Mucosa of stomach (tissue), 1 donor: ENCODE results near the gene WDR75.

Experiments
- H3K27me3 ChIP-seq: one replicate; pipeline ENCODE4 v1.7.0; 2013; ENCODE audit warnings: mild to moderate bottlenecking, low read length; ENCODE audit not compliant: control insufficient read depth, insufficient read depth
- H3K36me3 ChIP-seq: one replicate; pipeline ENCODE4 v1.7.0; 2013; ENCODE audit warnings: low read length; ENCODE audit not compliant: control insufficient read depth, insufficient read depth
- H3K4me1 ChIP-seq: one replicate; pipeline ENCODE4 v1.7.0; 2013; ENCODE audit warnings: mild to moderate bottlenecking, low read length; ENCODE audit not compliant: control insufficient read depth, insufficient read depth
- H3K4me3 ChIP-seq: one replicate; pipeline ENCODE4 v1.7.0; 2013; ENCODE audit warnings: low read length
- H3K9ac ChIP-seq: one replicate; pipeline ENCODE4 v1.7.0; 2013; ENCODE audit warnings: mild to moderate bottlenecking, low read length, moderate library complexity
- H3K9me3 ChIP-seq: one replicate; pipeline ENCODE4 v1.7.0; 2013; ENCODE audit warnings: mild to moderate bottlenecking, low read length, moderate library complexity; ENCODE audit not compliant: control insufficient read depth
- donor health status: Pancreatic carcinoma.

WDR75 gene

GRCh38 chr2:189483571-189483970, 42.3 kb downstream of the WDR75 start:
- peaks cover 4% of the 10 kb centered on the region for H3K4me1 ChIP-seq

GRCh38 chr2:189483980-189484740, 42.9 kb downstream of the WDR75 start:
- Histone ChIP-seq H3K27me3 (no peaks in the 10 kb centered on the region), H3K4me3 (no peak overlapping the region), H3K4me1 (peaks cover 4% of the 10 kb centered on the region), H3K9me3 (no peaks in the 10 kb centered on the region), H3K36me3 (no peaks in the 10 kb centered on the region), H3K9ac (no peak overlapping the region)

More at GRCh38 chr2:189483571-189483970, 42.3 kb downstream of the WDR75 start:
- H3K9me3 ChIP-seq, result no peaks in the 10 kb centered on the region
- no peak overlapping the region for H3K9ac ChIP-seq
- H3K27me3 ChIP-seq, result no peaks in the 10 kb centered on the region
- H3K36me3 ChIP-seq, result no peaks in the 10 kb centered on the region
- H3K4me3 ChIP-seq, result no peak overlapping the region

GRCh38 chr2:189485146-189485545, 43.9 kb downstream of the WDR75 start:
- Histone ChIP-seq H3K4me1 (peaks cover under 1% of the 10 kb centered on the region), H3K36me3 (no peaks in the 10 kb centered on the region), H3K9ac (no peak overlapping the region), H3K4me3 (no peak overlapping the region), H3K27me3 (no peaks in the 10 kb centered on the region), H3K9me3 (no peaks in the 10 kb centered on the region)

- no peak overlapping the region for H3K4me3 ChIP-seq
- no peaks in the 10 kb centered on the region for H3K9me3 ChIP-seq
- H3K27me3 ChIP-seq, result no peaks in the 10 kb centered on the region
- H3K36me3 ChIP-seq, result no peaks in the 10 kb centered on the region
- H3K9ac ChIP-seq, result no peak overlapping the region
- H3K4me1 ChIP-seq, result no peaks in the 10 kb centered on the region
These were observed 45.0 kb downstream of the WDR75 start for GRCh38 chr2:189486237-189486770.

- Histone ChIP-seq H3K9ac (no peak overlapping the region), H3K4me1 (no peaks in the 10 kb centered on the region), H3K9me3 (no peaks in the 10 kb centered on the region), H3K4me3 (no peak overlapping the region), H3K36me3 (no peaks in the 10 kb centered on the region), H3K27me3 (no peaks in the 10 kb centered on the region)
These were observed 46.2 kb downstream of the WDR75 start for GRCh38 chr2:189487283-189488007.

GRCh38 chr2:189488008-189488310, 46.7 kb downstream of the WDR75 start:
- H3K27me3 ChIP-seq, result no peaks in the 10 kb centered on the region
- H3K9me3 ChIP-seq, result no peaks in the 10 kb centered on the region
- H3K36me3 ChIP-seq, result no peaks in the 10 kb centered on the region
- no peaks in the 10 kb centered on the region for H3K4me1 ChIP-seq
- H3K9ac ChIP-seq, result no peak overlapping the region
- no peak overlapping the region for H3K4me3 ChIP-seq

- Histone ChIP-seq H3K9ac (no peak overlapping the region), H3K4me1 (no peaks in the 10 kb centered on the region), H3K36me3 (no peaks in the 10 kb centered on the region), H3K27me3 (no peaks in the 10 kb centered on the region), H3K4me3 (no peak overlapping the region), H3K9me3 (no peaks in the 10 kb centered on the region)
These were observed 51.2 kb downstream of the WDR75 start for GRCh38 chr2:189492451-189492850.

- no peaks in the 10 kb centered on the region for H3K27me3 ChIP-seq
- no peak overlapping the region for H3K9ac ChIP-seq
These were observed 56.9 kb downstream of the WDR75 start for GRCh38 chr2:189498205-189498604.

GRCh38 chr2:189499137-189499536, 57.9 kb downstream of the WDR75 start:
- Histone ChIP-seq H3K9ac (no peak overlapping the region), H3K9me3 (no peaks in the 10 kb centered on the region), H3K27me3 (no peaks in the 10 kb centered on the region)

More at GRCh38 chr2:189498205-189498604, 56.9 kb downstream of the WDR75 start:
- Histone ChIP-seq H3K36me3 (no peaks in the 10 kb centered on the region), H3K4me3 (no peak overlapping the region), H3K9me3 (no peaks in the 10 kb centered on the region), H3K4me1 (peaks cover 26% of the 10 kb centered on the region)

GRCh38 chr2:189500456-189501160, 59.3 kb downstream of the WDR75 start:
- Histone ChIP-seq H3K9me3 (no peaks in the 10 kb centered on the region), H3K4me3 (no peak overlapping the region), H3K9ac (no peak overlapping the region), H3K4me1 (peaks cover 33% of the 10 kb centered on the region), H3K36me3 (no peaks in the 10 kb centered on the region), H3K27me3 (no peaks in the 10 kb centered on the region)

More at GRCh38 chr2:189499137-189499536, 57.9 kb downstream of the WDR75 start:
- H3K36me3 ChIP-seq, result no peaks in the 10 kb centered on the region
- peaks cover 26% of the 10 kb centered on the region for H3K4me1 ChIP-seq
- H3K4me3 ChIP-seq, result no peak overlapping the region

- Histone ChIP-seq H3K27me3 (no peaks in the 10 kb centered on the region), H3K4me1 (peaks cover 41% of the 10 kb centered on the region), H3K4me3 (no peak overlapping the region), H3K9ac (no peak overlapping the region), H3K9me3 (no peaks in the 10 kb centered on the region), H3K36me3 (no peaks in the 10 kb centered on the region)
These were observed 60.2 kb downstream of the WDR75 start for GRCh38 chr2:189501487-189501886.

GRCh38 chr2:189502714-189503113, 61.4 kb downstream of the WDR75 start:
- Histone ChIP-seq H3K27me3 (no peaks in the 10 kb centered on the region), H3K4me3 (no peak overlapping the region), H3K4me1 (peaks cover 44% of the 10 kb centered on the region), H3K9ac (no peak overlapping the region), H3K36me3 (no peaks in the 10 kb centered on the region), H3K9me3 (no peaks in the 10 kb centered on the region)
